Hypothalamus (tissue), 51 donors: ENCODE data around the gene VWC2.

ENCODE experiments used
- DNase-seq, 51 donors: peaks; one replicate each; lab custom pipeline; 2025; lab: John Stamatoyannopoulos, UW

Gene VWC2

DNA sequence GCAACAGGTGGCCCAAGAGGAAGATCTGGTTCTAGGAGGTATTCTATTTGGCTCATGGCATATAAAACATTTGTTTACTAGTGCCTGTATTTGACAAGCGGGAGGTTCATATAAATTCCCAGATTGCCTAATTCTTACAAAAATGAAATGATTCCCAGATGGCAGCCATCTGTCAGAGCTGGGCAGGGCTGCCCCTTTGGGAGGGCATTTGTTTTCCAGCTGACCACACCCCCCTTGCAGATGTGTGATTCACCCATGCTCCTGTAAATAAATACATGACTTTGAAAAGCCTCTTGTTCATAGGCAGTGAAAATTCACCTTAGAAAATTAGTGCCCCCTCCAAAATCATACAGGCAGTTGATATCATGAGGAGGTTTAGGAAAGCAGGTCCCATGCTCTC is 8.6 kb downstream of the VWC2 start:
- DNase-seq: no peak

DNA sequence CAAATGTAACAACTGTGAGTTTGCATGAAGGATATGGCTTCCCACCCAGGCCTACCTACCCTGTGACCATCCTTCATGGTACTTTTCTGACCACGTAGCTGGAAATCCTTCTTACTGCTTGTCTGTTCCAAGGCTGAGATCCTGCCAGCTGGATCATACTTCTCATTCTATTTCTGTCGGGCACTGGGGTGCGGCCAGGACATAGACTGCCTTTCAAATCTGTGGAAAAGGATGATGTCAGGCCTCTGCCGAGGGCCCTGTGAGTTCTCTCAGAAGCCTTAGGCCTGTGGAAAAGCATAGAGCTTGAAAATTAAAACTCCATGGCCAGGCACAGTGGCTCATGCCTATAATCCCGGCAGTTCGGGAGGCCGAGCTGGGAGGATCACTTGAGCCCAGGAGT is 10.0 kb downstream of the VWC2 start:
- DNase-seq: peak in 5 of 51 donors; percentile 16 to 49 (median 24)

DNA sequence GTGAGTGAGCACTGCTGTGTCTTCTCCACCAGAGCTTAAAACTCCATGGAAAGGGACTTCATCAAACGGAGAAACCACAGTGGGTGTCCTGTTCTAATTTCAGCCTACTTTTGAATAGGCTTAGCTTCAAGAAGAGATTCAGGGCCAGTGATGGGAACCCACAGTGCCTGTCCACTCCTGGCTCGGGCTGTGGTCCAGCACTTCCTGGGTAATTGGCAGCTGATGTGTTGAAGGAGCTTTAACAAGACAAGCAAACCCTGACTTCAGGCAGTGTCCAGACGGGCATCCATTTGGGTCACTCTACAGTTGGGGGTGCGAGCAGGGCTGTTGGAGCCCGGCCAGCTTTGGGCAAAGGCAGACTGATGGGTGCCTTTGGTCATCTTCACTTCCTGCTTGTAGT is 14.5 kb downstream of the VWC2 start:
- DNase-seq: no peak

DNA sequence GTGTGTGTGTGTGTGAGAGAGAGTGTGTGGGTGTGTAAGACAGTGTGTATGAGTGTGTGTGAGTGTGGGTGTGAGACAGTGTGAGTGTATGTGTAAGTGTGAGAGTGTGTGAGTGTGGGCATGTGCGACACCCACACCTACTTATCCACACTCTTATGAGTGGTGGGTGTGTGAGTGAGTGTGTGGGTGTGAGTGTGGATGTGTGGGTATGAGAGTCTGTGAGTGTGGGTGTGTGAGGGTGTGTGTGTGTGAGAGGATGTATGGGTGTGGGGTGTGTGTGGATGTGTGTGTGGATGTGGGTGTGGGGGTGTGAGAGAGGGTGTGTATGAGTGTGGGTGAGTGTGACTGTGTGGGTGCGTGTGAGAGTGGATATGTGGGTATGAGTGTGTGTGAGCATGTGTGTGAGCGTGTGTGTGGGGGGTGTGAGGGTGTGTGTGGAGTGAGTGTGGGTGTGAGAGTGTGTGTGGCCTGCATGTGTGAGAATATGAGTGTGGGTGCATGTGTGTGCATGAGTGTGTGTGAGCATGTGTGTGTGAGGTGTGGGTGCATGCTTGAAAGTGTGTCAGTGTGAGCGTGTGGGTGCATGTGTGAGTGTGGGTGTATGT is 15.1 kb downstream of the VWC2 start:
- no peak for DNase-seq

DNA sequence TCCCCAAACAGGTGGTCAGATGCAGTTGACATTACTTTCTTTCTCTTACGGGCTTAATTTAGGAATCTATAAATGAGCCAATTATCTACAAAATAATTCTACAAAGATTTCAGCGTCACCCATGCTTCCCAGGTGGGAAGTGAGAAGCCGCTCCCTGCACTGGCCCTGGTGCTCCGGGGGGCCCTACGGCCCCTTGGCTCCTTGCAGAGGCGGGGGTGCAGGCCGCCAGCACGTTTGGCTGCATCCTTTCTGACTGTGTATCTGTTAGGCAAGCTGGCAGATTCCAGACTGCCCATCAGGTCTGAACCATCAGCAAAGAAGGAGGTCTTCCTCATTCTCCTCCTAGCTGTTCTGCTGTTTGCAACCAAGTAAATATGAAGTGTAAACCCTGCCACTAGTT is 16.3 kb downstream of the VWC2 start:
- DNase-seq: no peak

DNA sequence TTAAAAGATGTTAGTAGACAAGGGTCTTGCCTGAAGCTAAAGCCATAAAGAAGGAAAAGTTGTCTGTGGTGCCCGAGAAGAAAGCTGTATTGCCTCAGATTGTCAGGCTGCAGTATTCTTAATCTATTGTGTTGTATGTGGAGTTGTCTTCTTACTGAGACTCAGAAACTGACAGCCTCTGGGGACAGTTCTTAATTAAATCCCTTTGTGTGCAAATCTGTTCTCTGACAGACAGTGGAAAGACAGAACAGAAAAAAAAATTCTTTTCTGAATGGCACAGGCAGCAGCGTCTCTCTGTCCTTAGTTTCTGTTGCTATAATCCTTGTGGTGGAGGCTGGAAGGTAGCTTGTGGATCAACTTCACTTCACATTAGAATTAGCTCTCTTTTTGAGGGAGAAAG is 16.8 kb downstream of the VWC2 start:
- no peak for DNase-seq

DNA sequence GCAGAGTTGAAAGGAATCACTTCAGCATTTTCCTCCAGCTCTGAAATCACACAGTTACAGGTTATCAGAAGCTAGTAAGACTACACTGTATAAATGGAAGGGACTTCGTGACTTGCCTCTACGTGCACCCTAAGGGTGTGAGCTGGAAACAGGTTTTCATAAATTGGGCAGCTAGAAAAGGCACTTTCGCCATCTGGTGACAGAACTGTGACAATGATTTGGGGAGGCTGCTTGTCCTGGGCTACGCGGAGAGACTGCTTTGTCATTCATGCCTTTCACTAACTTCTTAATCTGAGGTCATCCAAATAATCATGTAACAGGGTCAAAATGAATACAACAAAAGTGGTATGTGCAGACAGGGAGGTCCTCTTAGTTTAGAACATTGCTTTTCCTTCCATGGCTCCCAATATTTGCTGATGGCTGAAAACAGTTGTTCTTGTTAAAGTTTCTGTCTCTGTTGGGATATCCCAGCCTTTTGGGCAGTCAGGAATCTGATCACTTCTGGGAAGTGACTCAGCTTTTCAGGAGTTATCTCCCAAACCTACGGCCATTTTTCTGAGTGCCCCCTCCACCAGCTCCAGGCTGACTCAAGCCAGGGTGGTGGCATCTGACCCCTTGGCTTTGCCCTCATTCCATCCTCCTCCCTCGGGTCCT is 17.8 kb downstream of the VWC2 start:
- no peak for DNase-seq

DNA sequence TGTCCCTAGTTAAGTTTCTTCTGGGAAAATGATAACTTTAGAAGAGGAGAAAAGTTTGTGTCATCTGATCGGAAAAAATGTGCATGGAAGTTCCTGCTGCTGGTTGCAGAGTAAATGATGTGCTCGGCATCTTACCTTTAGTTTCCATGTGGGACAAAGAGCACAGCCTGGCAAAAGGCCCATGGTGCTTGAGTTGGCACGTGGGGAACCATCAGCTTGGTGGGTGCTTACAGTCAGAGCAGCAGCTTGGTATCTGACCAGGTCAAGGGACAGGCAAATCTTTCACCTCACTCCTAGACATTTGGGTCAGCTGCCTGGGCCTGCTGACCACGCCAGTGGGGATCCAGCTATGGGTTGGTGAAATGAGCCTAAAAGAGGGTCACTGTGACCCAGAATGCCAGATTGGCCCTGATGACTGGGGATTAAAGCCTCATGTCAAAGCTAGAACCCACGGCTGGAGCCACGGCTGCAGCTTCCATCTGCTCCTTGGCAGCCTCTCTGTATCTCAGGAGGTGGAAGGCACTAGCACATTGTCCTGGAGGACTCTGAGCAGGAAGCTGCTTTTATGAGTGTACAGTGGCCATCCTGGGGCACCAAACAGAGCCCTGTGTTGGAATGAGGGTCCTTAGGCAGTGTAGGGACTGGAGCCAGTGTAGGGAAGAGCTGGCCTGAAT is 24.7 kb downstream of the VWC2 start:
- DNase-seq: no peak

DNA sequence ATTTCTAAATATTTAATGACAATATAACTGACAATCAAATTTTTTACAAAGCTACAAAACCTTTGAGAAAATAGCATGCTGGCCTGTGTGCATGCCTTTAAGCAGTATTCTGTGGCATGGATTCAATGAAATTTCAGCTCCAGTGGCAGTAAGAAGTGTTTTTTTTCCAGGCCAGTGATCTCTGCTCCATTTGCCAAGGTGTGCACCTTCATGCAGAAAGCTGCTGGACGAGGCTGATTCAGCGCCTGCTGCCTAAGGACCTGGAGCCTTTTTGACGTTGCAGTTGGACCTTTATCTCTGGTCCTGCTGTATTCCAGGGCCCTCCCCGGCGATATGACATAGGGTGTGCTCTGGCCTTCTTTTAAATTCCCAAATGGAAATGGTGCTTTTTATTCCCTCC is 26.6 kb downstream of the VWC2 start:
- DNase-seq: no peak

DNA sequence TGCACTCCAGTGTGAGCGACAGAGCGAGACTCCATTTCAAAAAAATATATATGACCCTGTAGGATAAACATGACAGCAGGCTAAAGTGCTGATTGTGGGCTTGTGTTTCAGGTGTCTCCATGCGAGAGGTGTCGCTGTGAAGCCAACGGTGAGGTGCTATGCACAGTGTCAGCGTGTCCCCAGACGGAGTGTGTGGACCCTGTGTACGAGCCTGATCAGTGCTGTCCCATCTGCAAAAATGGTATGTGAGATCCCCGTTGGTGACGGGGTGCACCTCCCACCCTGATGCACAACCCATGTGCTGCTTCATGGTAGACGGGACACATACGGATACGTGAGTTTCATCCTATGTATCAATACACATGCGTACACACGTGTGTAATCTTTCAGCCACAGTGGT is 29.2 kb downstream of the VWC2 start:
- no peak for DNase-seq

DNA sequence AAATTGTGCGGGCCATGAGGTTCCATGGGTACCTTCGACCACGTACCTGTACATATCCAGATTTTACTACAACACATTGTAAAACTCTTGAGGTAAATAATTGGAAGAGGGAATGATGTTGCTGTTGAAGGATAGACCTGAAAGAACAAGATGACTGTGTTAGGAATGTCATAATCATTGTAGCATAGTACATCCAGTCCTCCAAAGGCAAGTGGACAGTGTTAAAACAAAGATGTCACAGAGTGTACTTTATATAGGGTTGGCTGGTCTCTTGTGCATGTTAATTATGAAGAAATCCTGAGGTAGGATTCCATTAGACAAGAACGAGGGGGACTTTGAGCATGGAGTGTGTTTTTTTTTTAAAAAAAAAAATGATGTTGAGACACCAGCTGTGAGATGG is 30.4 kb downstream of the VWC2 start:
- DNase-seq: no peak

DNA sequence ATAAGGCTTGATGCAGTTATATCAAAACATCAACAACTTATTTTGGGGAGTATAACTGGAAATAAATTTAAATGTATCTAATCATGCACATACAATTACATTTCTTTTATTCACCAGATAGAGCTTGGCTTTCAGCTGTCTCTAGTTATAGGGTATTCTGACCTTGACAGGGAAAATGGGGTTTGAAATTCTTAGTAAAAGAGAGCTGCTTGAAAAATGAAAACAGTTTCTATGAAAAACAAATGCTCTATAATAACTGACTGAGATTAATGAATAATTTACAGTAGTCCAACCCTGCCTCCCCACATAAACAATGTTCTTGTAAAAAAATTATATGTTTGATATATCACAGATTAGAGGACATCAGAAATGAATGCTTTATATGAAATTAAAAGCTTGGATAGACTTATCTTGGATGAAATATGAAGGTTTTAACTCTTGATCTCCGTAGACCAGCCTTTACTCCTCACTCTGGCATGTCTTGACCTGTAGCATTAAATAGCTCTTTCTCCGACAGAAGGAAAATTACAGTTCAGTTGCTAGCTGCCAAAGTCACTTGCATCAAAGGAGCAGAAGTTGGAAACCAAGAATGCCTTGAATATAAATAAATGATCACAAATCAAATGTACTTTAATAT is 32.1 kb downstream of the VWC2 start:
- no peak for DNase-seq

DNA sequence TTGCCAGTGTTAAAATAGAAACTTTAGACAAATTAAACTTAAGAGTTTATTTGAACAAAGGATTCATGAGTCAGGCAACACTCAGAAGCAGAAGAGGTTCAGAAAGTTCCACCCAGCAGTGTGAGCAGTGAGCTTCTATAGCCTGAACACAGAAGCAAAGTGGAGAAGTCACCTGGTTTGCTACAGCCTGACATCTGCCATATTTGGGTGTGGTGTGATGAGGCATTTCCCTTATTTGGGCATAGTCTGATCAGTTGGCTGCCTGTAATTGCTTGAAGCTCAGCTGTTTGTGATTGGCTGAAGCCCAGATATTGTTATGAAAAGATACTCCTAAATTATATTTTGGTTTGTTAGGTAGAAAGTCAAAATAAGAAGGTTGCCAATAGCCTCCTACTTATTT is 39.1 kb downstream of the VWC2 start:
- DNase-seq: no peak

DNA sequence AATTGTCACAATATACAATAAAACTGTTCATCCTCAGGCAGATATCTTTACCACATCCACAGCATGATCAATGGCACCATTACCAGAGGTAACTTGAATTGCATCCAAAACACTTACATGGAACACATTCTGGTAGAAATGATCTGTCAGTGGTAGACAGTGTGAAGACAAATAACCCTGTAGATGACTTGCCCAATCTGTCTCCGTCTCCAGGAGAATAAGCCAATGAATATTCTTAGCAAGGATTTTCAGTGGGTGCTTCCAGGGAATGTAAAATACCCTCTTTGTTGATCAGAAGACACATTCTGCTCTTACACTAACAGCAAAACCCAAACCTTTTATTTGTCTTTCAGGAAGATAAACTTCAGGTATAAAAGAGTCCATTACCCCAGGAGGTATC is 43.8 kb downstream of the VWC2 start:
- DNase-seq: no peak

DNA sequence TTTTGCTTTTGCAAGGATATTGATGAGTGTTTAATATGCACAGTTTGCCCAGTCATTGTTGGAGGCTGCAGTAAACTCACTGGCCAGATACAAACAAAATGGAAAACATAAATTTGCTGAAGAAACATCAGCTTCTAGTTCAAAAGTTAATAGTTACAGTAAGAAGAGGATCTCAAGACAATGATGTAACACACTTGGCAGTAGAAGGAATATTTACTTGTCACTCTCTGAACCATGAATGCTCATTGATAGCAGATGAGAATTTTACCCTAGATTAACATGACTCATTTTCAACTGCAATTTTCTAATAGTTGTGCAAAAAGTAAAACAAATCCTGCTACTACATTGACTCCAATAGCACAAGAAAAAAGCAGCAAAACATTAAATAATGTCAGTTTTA is 47.7 kb downstream of the VWC2 start:
- DNase-seq: no peak

DNA sequence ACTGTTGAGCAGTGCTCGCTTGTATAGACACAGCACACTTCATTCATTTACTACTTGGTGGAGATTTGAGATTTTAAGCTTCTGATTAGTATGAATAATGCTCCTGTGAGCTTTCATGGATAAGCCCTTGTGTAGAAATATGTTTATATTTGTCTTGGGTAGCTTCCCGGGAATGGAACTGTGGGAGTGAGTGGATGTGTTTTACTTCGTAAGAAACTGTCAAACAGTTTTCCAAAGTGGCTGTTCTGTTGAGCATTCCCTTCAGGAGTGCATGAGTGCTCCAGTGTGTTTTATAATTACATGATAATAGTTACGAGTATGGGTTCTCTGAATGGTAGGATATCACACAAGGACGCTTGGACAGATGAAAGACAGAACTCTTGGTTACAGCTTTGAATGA is 49.4 kb downstream of the VWC2 start:
- no peak for DNase-seq

DNA sequence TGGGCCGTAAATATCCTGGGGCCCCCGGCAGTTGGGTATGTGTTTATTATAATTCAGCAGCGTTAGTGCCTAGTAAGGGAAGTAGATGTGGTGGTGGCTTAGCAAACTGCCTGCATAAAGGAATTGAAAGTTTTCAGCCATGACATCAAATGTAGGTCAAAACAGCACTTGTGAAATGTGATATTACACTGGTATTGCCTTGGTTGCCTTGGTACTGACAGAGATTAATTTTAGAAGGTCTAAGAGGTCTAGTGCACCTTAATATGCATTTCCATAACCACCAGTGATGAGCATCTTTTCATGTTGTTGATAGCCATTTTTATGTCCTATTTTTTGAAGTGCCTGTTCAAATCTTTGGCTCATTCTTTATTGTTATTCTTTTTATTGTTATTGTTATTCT is 50.1 kb downstream of the VWC2 start:
- DNase-seq: no peak

DNA sequence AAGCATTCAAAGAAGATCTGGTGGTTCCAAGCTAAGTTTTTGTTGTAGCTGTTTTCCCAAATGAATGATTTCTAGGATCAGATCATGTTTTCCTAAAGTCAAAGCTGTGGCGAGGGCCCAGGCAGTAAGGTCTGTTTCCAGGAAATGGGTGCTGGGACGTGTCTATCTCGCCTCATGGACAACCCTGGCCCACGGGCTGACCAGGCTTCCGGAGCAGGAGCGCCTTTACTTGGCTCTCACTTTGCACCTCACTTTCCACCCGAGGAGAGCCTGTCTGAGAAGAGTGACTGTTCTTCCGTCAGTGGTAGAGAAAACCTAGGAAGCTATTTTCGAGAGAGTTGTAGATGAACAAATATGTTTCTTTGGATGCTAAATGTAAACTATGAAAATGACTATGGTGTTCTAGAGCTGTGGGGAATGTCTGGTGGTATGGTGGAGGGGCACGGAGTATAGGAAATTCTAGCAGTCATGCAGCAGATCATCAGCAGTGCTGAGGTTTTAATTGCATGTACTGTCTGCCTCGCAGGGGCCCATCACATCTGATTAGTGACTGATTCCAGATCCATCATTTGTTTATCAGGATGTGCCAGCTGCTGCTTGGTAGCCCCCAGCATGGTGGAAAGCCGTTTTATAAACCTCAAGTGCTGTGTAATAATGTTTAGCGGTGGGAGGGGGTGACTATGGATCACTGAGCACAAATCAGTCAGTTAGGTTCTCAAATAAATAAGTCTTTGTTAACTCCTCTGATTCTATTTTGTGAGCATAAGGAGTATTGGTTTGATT is 66.6 kb downstream of the VWC2 start:
- DNase-seq: no peak

DNA sequence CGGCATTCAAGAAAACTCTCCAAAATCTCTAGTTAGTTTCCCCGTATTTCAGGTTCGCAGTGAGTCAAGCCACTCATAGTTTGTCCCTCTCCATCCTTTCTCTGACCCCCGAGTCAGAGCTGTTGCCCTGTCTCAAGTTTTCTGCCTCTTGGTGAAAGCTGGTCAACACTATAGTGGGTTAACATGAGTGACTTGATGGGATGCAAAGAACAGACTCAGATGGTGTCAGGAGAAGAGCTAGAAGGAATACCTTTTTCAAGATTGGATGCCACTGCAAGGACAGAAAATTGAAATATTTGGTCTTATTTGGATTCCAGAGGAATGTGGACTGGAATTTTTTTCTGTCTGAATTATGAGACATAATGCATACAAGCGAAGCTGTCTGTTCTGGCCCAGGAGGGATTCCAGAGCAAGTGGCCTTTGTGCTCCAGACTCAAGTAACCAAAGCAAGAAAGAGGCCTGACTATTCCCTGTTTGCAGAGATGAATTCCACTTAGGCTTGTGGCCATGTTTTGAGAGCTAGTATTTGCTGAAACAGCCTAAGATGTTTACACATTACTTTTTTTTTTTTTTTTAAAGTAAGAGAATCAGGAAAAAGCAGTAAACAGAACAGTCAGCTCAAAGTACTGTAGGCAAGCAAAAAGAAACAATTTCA is 67.4 kb downstream of the VWC2 start:
- DNase-seq: no peak

DNA sequence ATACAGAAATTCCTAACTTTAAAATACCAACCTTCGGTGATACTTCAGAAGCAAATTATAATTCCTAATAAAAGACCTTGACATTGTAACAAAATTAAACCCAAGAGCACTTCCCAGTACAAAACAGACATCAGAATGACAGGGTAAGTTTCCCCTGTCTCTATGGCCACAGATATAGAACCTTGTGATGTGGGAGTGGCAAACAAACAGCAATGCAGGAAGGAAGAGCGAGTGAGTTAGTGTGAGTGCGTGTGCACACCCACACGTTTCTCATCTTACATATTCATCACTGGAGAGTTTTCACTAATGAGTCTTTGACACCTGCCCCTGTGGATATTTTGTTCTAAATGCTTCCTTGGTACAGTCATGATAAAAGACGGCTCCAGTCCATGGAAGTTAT is 72.2 kb downstream of the VWC2 start:
- DNase-seq: no peak
